IMR-90 (cell line): Measurements from ENCODE around the gene RGPD3. TPM values are rescaled to one million over a fixed set of nuclear protein-coding genes. Genes with fewer than 3 reads are reported as not detected.
"Not testable (repeated sequence)": the region's sequence is repeated elsewhere in the genome, so short reads cannot be mapped to it uniquely, and the experiment has no call there.

ENCODE experiments used
- ATAC-seq: fragments of 200-7000 bp; cut with Tn5 transposase; 2 replicates; pipeline ENCODE4 v1.9.1; 2020; ENCODE audit warnings: low read depth, mild to moderate bottlenecking, moderate library complexity
- BruUV-seq: library from RNA; stranded (reverse); fragments of 400-500 nt; replicated peaks from 2 replicates; lab custom pipeline; 2021; lab: Mats Ljungman, UMichigan
- CTCF ChIA-PET: fragments of 300-600 bp; formaldehyde crosslinking; extraction: SDS; loops from one replicate; lab custom pipeline; 2021; ENCODE audit warnings: antibody characterized with exemption; lab: Yijun Ruan, JAX
- POLR2A ChIA-PET: fragments of 300-600 bp; sonication (Branson Sonifier 250); formaldehyde crosslinking; loops from one replicate; lab custom pipeline; 2022; ENCODE audit warnings: antibody characterized with exemption; ENCODE audit not compliant: unreplicated experiment; lab: Charles Lee
- DNase-seq: peaks from one replicate; pipeline ENCODE4 v3.0.0; 2013
- H2AFZ ChIP-seq: replicated peaks from 2 replicates; pipeline ENCODE3; 2013; ENCODE audit warnings: low read length, mild to moderate bottlenecking; ENCODE audit not compliant: poor library complexity
- H2AK5ac ChIP-seq: 2 replicates; pipeline ENCODE4 v1.6.1; 2013; ENCODE audit warnings: low read depth, low read length, inconsistent platforms
- H2AK9ac ChIP-seq: replicated peaks from 2 replicates; pipeline ENCODE3; 2013; ENCODE audit warnings: mild to moderate bottlenecking, low read depth, low read length, moderate library complexity; ENCODE audit not compliant: poor library complexity
- H2BK120ac ChIP-seq: 2 replicates; pipeline ENCODE4 v1.6.1; 2013; ENCODE audit warnings: low read depth, low read length, inconsistent platforms
- H2BK15ac ChIP-seq: 3 replicates; pipeline ENCODE4 v1.6.1; 2013; ENCODE audit warnings: low read depth, low read length, inconsistent platforms
- H2BK20ac ChIP-seq: 2 replicates; pipeline ENCODE4 v1.6.1; 2013; ENCODE audit warnings: low read depth, mild to moderate bottlenecking, inconsistent platforms, low read length, moderate library complexity
- H2BK5ac ChIP-seq: 2 replicates; pipeline ENCODE4 v1.6.1; 2013; ENCODE audit warnings: mild to moderate bottlenecking, low read depth, low read length, inconsistent platforms; ENCODE audit not compliant: poor library complexity, severe bottlenecking
- H3K14ac ChIP-seq: replicated peaks from 2 replicates; pipeline ENCODE4 v1.6.1; 2013; ENCODE audit warnings: low read depth, low read length, inconsistent platforms
- H3K18ac ChIP-seq: 2 replicates; pipeline ENCODE4 v1.6.1; 2013; ENCODE audit warnings: low read depth, low read length, control low read depth
- H3K23ac ChIP-seq: 2 replicates; pipeline ENCODE4 v1.6.1; 2013; ENCODE audit warnings: low read depth, low read length, inconsistent platforms
- H3K27ac ChIP-seq: 2 replicates; pipeline ENCODE4 v1.5.1; 2013; ENCODE audit warnings: mild to moderate bottlenecking, control low read depth, low read length; ENCODE audit not compliant: insufficient read depth
- H3K27me3 ChIP-seq: 2 replicates; pipeline ENCODE4 v1.6.1; 2013; ENCODE audit warnings: low read length; ENCODE audit not compliant: control insufficient read depth, insufficient read depth
- H3K36me3 ChIP-seq: 2 replicates; pipeline ENCODE4 v1.6.1; 2013; ENCODE audit warnings: low read length, mixed read lengths; ENCODE audit not compliant: control insufficient read depth, insufficient read depth
- H3K4ac ChIP-seq: 2 replicates; pipeline ENCODE4 v1.6.1; 2013; ENCODE audit warnings: low read depth, low read length, inconsistent platforms
- H3K4me1 ChIP-seq: 2 replicates; pipeline ENCODE4 v1.6.1; 2013; ENCODE audit warnings: low read length, mixed read lengths; ENCODE audit not compliant: control insufficient read depth, insufficient read depth
- H3K4me2 ChIP-seq: 2 replicates; pipeline ENCODE4 v1.6.1; 2013; ENCODE audit warnings: low read depth, mild to moderate bottlenecking, control low read depth, low read length, moderate library complexity
- H3K4me3 ChIP-seq: 2 replicates; pipeline ENCODE4 v1.5.1; 2013; ENCODE audit warnings: low read depth, mild to moderate bottlenecking, control low read depth, low read length, moderate library complexity; ENCODE audit not compliant: insufficient read depth
- H3K56ac ChIP-seq: 2 replicates; pipeline ENCODE4 v1.6.1; 2013; ENCODE audit warnings: low read length, inconsistent platforms; ENCODE audit not compliant: insufficient read depth; ENCODE audit errors: extremely low read depth
- H3K79me1 ChIP-seq, 2 experiments: 2 replicates each; pipeline ENCODE4 v1.6.1; 2013; ENCODE audit warnings: low read length in 2 of 2, inconsistent platforms in 1 of 2, low read depth in 1 of 2
- H3K9ac ChIP-seq: 2 replicates; pipeline ENCODE4 v1.6.1; 2013; ENCODE audit warnings: low read depth, low read length, control low read depth
- H3K9me1 ChIP-seq: 2 replicates; pipeline ENCODE4 v1.6.1; 2013; ENCODE audit warnings: low read length, inconsistent platforms; ENCODE audit not compliant: insufficient read depth
- H3K9me3 ChIP-seq: 2 replicates; pipeline ENCODE4 v1.6.1; 2013; ENCODE audit warnings: low read length; ENCODE audit not compliant: control insufficient read depth, insufficient read depth
- H4K20me1 ChIP-seq: 2 replicates; pipeline ENCODE4 v1.6.1; 2013; ENCODE audit warnings: low read length, inconsistent platforms; ENCODE audit not compliant: insufficient read depth
- H4K5ac ChIP-seq: 2 replicates; pipeline ENCODE4 v1.6.1; 2013; ENCODE audit warnings: mild to moderate bottlenecking, low read depth, low read length, control low read depth
- H4K8ac ChIP-seq, 2 experiments: 2 replicates each; pipeline ENCODE4 v1.6.1; 2013; ENCODE audit warnings: low read depth in 2 of 2, low read length in 2 of 2, control low read depth in 1 of 2, inconsistent platforms in 1 of 2
- H4K91ac ChIP-seq: 2 replicates; pipeline ENCODE4 v1.6.1; 2013; ENCODE audit warnings: low read depth, low read length, inconsistent platforms; ENCODE audit not compliant: insufficient read depth
- WGBS, 2 experiments: methylation state at CpG; one replicate each; pipeline versions ENCODE4 v1.1.5 to v1.1.7; 2013; ENCODE audit warnings: missing lambda C conversion rate in 2 of 2; ENCODE audit not compliant: insufficient read length in 1 of 2; ENCODE audit errors: extremely low coverage in 2 of 2; 5-methylcytosine and 5-hydroxymethylcytosine counted together
- dilution Hi-C: fragments of 300-500 bp; cut with HindIII; formaldehyde crosslinking; loops from one replicate; pipeline ENCODE4 v1.14.3; 2018; ENCODE audit warnings: low sequenced_read_pairs; ENCODE audit not compliant: unreplicated experiment
- in situ Hi-C: fragments of 300-500 bp; cut with MboI; formaldehyde crosslinking; loops from 3 replicates; pipeline ENCODE4 v1.14.3; 2019; ENCODE audit warnings: low sequenced_read_pairs, inconsistent platforms, mixed read lengths
- intact Hi-C: fragments of 100-400 bp; cut with micrococcal nuclease; formaldehyde crosslinking; loops from 2 replicates; pipeline ENCODE4 v1.10.0; 2022
- polyA plus RNA-seq, 3 experiments: library from polyadenylated mRNA; depleted of rRNA; stranded (reverse); fragments of >200 nt; gene quantifications; 2 replicates each; pipeline ENCODE4 v1.2.3, GENCODE V29; 2012; ENCODE audit warnings: low replicate concordance in 1 of 3
- total RNA-seq: library from RNA; depleted of rRNA; stranded (reverse); fragments of >200 nt; gene quantifications from 2 replicates; pipeline ENCODE4 v1.2.3, GENCODE V29; 2012

RGPD3 gene
- total and polyA plus RNA-seq, 2 of the 4 experiments (the other 2 are of a cell fraction), result 0.07 to 0.18 TPM

- H3K4ac ChIP-seq, H2BK15ac ChIP-seq, H4K8ac ChIP-seq, dilution Hi-C loops, H3K18ac ChIP-seq, H2BK20ac ChIP-seq, intact Hi-C loops, in situ Hi-C loops, H3K79me1 ChIP-seq, BruUV-seq, H3K4me2 ChIP-seq, H4K5ac ChIP-seq, CTCF ChIA-PET, ATAC-seq, H4K20me1 ChIP-seq, H3K14ac ChIP-seq, H3K27ac ChIP-seq, H3K4me1 ChIP-seq, H4K91ac ChIP-seq, H3K9me3 ChIP-seq, H3K27me3 ChIP-seq, H3K4me3 ChIP-seq, H3K9me1 ChIP-seq, H2AFZ ChIP-seq, H3K56ac ChIP-seq, H2AK5ac ChIP-seq, H2AK9ac ChIP-seq, DNase-seq, H3K23ac ChIP-seq, H3K9ac ChIP-seq, H2BK120ac ChIP-seq, POLR2A ChIA-PET, H2BK5ac ChIP-seq, H3K36me3 ChIP-seq: not testable (repeated sequence)
- WGBS, 2 experiments, result 60% methylated on average over 1 of the region's 6 CpGs; no CpG with 5 or more reads in 1 of the 2 experiments
Observed at GRCh38 chr2:106489701-106490100, 21.5 kb upstream of the RGPD3 start.

- H3K56ac ChIP-seq, in situ Hi-C loops, H2AFZ ChIP-seq, H3K14ac ChIP-seq, H3K9ac ChIP-seq, H3K27me3 ChIP-seq, BruUV-seq, H2AK9ac ChIP-seq, H3K4me2 ChIP-seq, ATAC-seq, H3K9me1 ChIP-seq, H3K4me1 ChIP-seq, H4K91ac ChIP-seq, H3K4ac ChIP-seq, H2BK5ac ChIP-seq, H3K18ac ChIP-seq, H2AK5ac ChIP-seq, H3K9me3 ChIP-seq, CTCF ChIA-PET, intact Hi-C loops, H3K79me1 ChIP-seq, H3K4me3 ChIP-seq, DNase-seq, H3K23ac ChIP-seq, H2BK20ac ChIP-seq, dilution Hi-C loops, H4K8ac ChIP-seq, H3K27ac ChIP-seq, H2BK15ac ChIP-seq, H4K20me1 ChIP-seq, H3K36me3 ChIP-seq, POLR2A ChIA-PET, H2BK120ac ChIP-seq, H4K5ac ChIP-seq: not testable (repeated sequence)
- 42% methylated on average over 2 of the region's 44 CpGs; no CpG with 5 or more reads in 1 of the 2 experiments for WGBS, 2 experiments
Observed at GRCh38 chr2:106487386-106488191, 19.4 kb upstream of the RGPD3 start.
